Measurements from ENCODE around the gene PAX7. TPM values are rescaled to one million over a fixed set of nuclear protein-coding genes. Genes with fewer than 3 reads are reported as not detected.

Gene PAX7
- total and polyA plus RNA-seq, 2 experiments from 2014 or later, result 0.03 TPM; not detected in 1

DNA sequence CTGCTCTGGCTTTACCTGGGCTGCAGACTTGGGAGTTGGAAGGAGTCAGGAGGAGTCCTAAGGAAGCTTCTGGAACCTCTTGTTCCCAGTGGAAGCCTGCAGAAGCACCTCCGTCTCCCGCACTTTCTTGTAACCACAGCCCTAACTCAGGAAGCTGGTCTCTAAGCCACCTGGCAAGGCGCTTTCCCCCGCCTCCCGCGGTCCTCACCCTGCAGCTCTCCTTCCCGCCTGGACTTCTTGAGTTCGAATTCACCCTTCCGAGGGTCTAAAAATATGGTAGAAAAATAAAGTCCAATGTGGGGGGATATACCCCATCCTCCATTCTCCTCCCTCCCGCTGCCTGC is 15.1 kb downstream of the PAX7 start:
- Histone ChIP-seq H3K4me2 (peak overlapping the region; percentile 81), H2AFZ (no peak overlapping the region), H3K27ac (ENCODE audit: low read depth) (no peak overlapping the region), H3K4me1 (ENCODE audit: insufficient read depth) (peaks cover 78% of the 10 kb centered on the region), H3F3A (replicated peaks; ENCODE audit: low read depth) (peaks cover 46% of the 10 kb centered on the region), H3K9me2 (ENCODE audit: insufficient read depth) (no peaks in the 10 kb centered on the region), H4K20me1 (replicated peaks; ENCODE audit: insufficient read depth) (peaks cover 18% of the 10 kb centered on the region), H3K79me2 (replicated peaks; ENCODE audit: insufficient read depth) (no peaks in the 10 kb centered on the region), H3K27me3 (ENCODE audit: insufficient read depth) (peaks cover 99% of the 10 kb centered on the region), H3K36me3 (ENCODE audit: insufficient read depth) (no peaks in the 10 kb centered on the region; the same call in 1 of the 2 replicates), H3K4me3 (peak overlapping the region; percentile 56)
- Mint-ChIP-seq H3K27ac (no peak overlapping the region), H3K27me3 (ENCODE audit: insufficient read depth, low read depth, poor library complexity) (peaks cover 97% of the 10 kb centered on the region), H3K9me3 (peaks cover 9% of the 10 kb centered on the region; the same call in 2 of the 3 replicates), H3K4me1 (peaks cover 69% of the 10 kb centered on the region), H3K4me3 (peak overlapping the region; percentile 47; the same call in 2 of the 3 replicates), H3K36me3 (ENCODE audit: low read depth) (peaks cover 3% of the 10 kb centered on the region; the same call in 1 of the 3 replicates)
- DNase-seq (ENCODE audit: low spot score) (peak; percentile 90), ATAC-seq (peak; percentile 9)
- TF ChIP-seq, protein P1, sequence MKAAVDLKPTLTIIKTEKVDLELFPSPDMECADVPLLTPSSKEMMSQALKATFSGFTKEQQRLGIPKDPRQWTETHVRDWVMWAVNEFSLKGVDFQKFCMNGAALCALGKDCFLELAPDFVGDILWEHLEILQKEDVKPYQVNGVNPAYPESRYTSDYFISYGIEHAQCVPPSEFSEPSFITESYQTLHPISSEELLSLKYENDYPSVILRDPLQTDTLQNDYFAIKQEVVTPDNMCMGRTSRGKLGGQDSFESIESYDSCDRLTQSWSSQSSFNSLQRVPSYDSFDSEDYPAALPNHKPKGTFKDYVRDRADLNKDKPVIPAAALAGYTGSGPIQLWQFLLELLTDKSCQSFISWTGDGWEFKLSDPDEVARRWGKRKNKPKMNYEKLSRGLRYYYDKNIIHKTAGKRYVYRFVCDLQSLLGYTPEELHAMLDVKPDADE (IDR thresholded peaks at IDR 0.05), result 0 out of 2 replicates have a peak, but pooled peaks have one; percentile 38
- TF ChIP-seq ZNF331 (CRISPR knock-in tag; IDR thresholded peaks at IDR 0.05; ENCODE audit: low read depth) (no peak), EZH2 (IDR thresholded peaks at IDR 0.05; ENCODE audit: low read depth, unreplicated experiment) (no peak), POLR2AphosphoS5 (IDR thresholded peaks at IDR 0.05; ENCODE audit: low read depth) (peak; percentile 65)

GRCh38 chr1:18646091-18646785 is 15.6 kb downstream of the PAX7 start:
- Histone ChIP-seq H3K79me2 (replicated peaks; ENCODE audit: insufficient read depth) (no peaks in the 10 kb centered on the region), H3K9me2 (ENCODE audit: insufficient read depth) (no peaks in the 10 kb centered on the region), H3K27me3 (ENCODE audit: insufficient read depth) (peaks cover 99% of the 10 kb centered on the region), H2AFZ (no peak overlapping the region; the same call in 1 of the 2 replicates), H3K4me3 (peak overlapping the region; percentile 51), H3K27ac (ENCODE audit: low read depth) (no peak overlapping the region), H3K4me1 (ENCODE audit: insufficient read depth) (peaks cover 83% of the 10 kb centered on the region), H3F3A (replicated peaks; ENCODE audit: low read depth) (peaks cover 47% of the 10 kb centered on the region), H3K4me2 (peak overlapping the region; percentile 81), H3K36me3 (ENCODE audit: insufficient read depth) (no peaks in the 10 kb centered on the region; the same call in 1 of the 2 replicates), H4K20me1 (replicated peaks; ENCODE audit: insufficient read depth) (peaks cover 18% of the 10 kb centered on the region)
- no peak overlapping the region for H3K27ac Mint-ChIP-seq
- DNase-seq (ENCODE audit: low spot score), result no peak
- H3K4me3 Mint-ChIP-seq, result peak overlapping the region; percentile 47
- peaks cover 96% of the 10 kb centered on the region for H3K27me3 Mint-ChIP-seq (ENCODE audit: insufficient read depth, low read depth, poor library complexity)
- H3K36me3 Mint-ChIP-seq (ENCODE audit: low read depth), result peaks cover 3% of the 10 kb centered on the region; the same call in 1 of the 3 replicates
- peaks cover 9% of the 10 kb centered on the region; the same call in 2 of the 3 replicates for H3K9me3 Mint-ChIP-seq
- peak; percentile 2; the same call in 2 of the 3 replicates for ATAC-seq
- H3K4me1 Mint-ChIP-seq, result peaks cover 69% of the 10 kb centered on the region
- TF ChIP-seq EZH2 (IDR thresholded peaks at IDR 0.05; ENCODE audit: low read depth, unreplicated experiment), result peak; percentile 91
- TF ChIP-seq NANOG (IDR thresholded peaks at IDR 0.05; ENCODE audit: borderline replicate concordance), result no peak
- TF ChIP-seq, protein P2, sequence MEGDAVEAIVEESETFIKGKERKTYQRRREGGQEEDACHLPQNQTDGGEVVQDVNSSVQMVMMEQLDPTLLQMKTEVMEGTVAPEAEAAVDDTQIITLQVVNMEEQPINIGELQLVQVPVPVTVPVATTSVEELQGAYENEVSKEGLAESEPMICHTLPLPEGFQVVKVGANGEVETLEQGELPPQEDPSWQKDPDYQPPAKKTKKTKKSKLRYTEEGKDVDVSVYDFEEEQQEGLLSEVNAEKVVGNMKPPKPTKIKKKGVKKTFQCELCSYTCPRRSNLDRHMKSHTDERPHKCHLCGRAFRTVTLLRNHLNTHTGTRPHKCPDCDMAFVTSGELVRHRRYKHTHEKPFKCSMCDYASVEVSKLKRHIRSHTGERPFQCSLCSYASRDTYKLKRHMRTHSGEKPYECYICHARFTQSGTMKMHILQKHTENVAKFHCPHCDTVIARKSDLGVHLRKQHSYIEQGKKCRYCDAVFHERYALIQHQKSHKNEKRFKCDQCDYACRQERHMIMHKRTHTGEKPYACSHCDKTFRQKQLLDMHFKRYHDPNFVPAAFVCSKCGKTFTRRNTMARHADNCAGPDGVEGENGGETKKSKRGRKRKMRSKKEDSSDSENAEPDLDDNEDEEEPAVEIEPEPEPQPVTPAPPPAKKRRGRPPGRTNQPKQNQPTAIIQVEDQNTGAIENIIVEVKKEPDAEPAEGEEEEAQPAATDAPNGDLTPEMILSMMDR (conservative IDR thresholded peaks at IDR 0.05; ENCODE audit: low read depth in 2 of 2), result no peak
- TF ChIP-seq, protein P3, sequence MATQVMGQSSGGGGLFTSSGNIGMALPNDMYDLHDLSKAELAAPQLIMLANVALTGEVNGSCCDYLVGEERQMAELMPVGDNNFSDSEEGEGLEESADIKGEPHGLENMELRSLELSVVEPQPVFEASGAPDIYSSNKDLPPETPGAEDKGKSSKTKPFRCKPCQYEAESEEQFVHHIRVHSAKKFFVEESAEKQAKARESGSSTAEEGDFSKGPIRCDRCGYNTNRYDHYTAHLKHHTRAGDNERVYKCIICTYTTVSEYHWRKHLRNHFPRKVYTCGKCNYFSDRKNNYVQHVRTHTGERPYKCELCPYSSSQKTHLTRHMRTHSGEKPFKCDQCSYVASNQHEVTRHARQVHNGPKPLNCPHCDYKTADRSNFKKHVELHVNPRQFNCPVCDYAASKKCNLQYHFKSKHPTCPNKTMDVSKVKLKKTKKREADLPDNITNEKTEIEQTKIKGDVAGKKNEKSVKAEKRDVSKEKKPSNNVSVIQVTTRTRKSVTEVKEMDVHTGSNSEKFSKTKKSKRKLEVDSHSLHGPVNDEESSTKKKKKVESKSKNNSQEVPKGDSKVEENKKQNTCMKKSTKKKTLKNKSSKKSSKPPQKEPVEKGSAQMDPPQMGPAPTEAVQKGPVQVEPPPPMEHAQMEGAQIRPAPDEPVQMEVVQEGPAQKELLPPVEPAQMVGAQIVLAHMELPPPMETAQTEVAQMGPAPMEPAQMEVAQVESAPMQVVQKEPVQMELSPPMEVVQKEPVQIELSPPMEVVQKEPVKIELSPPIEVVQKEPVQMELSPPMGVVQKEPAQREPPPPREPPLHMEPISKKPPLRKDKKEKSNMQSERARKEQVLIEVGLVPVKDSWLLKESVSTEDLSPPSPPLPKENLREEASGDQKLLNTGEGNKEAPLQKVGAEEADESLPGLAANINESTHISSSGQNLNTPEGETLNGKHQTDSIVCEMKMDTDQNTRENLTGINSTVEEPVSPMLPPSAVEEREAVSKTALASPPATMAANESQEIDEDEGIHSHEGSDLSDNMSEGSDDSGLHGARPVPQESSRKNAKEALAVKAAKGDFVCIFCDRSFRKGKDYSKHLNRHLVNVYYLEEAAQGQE (IDR thresholded peaks at IDR 0.05; ENCODE audit: unreplicated experiment), result no peak
- no peak for TF ChIP-seq STAT1 (IDR thresholded peaks at IDR 0.05; ENCODE audit: unreplicated experiment)
- TF ChIP-seq, protein P1 (IDR thresholded peaks at IDR 0.05), result no peak
